ENCODE measurements around the gene SORCS2.

SORCS2 gene

DNA sequence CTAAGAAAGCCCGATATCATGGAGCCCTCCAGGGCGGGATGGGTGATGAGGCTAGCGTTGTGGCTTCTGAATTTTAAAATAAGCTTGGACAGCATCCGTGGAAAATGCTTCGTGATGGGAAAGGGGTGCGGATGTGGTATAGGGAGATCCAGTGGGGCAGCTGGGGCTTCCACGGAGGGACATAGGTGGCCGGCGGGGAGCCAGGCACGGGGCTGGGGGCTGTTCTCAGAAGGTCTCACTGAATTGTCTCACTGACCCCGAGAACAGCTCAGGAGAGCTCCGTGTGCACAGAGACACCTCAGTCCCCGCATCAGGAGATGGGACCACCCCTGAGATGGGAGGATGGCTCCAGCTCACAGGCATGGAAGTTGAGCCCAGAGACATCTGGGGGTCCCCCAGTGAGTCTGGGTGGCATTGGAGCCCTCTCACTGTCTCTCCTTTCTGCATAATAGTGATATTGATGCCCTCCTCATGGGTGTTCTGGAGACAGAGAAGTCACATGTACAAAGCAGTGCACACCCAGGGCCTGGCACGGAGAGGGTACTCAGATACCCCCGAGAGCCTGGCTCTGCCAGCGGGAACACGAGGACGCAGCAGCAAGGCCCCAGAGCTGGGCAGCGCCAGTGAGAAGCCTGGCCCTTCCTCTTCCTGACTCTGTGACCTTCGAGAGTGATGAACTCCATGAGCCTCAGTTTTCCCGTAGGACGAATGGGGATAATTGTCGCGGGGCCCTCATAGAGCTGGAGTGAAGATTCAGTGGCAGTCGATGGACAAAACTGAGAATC lies 313.0 kb downstream of the SORCS2 start:
- TF ChIP-seq CTCF (conservative IDR thresholded peaks at IDR 0.05; ENCODE audit: low read depth, low read length), result no peak
- no peak for DNase-seq (ENCODE audit: low read depth)
- H3K4me3 ChIP-seq (ENCODE audit: low read depth, low read length), result no peak overlapping the region

DNA sequence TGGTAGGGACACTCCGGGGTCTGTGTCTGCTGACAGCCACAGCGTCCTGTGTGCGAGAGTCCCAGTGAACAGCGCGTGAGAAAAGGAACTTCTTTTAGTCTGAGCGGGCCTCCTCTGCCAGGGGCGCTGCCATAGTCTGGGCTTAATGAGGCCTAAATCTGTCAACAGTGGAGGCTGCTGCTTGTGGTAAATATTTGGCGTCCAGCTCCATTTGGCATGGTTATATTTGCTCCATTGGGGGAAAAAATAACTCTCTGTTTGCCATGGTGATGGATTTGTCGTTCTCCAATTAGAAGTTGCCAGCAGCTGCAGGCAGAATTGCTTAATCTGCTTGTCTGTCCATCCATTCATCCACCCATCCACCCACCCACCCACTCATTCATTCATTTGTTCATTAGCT lies 313.8 kb downstream of the SORCS2 start:
- no peak for TF ChIP-seq CTCF (conservative IDR thresholded peaks at IDR 0.05; ENCODE audit: low read depth, low read length)
- no peak overlapping the region for H3K4me3 ChIP-seq (ENCODE audit: low read depth, low read length)
- no peak for DNase-seq (ENCODE audit: low read depth)

DNA sequence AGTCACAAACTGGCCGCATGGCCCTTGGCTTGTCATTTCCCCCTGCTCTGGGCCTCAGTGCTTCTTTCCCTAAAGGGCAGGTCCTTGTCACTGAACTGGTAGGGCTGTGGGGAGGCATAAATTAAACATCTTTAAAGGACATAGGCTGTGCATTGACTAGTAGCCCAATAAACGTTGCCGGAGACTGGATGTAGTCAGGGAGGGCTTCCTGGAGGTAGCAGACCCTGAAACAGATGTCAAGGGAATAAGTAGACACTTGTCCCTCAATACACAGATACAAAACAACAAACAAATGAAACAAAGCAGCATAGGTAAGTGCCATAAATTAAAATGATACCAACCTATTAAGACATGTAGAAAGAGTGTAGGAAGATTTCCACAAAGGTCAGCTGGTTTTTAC lies 314.2 kb downstream of the SORCS2 start:
- no peak overlapping the region for H3K4me3 ChIP-seq (ENCODE audit: low read depth, low read length)
- no peak for TF ChIP-seq CTCF (conservative IDR thresholded peaks at IDR 0.05; ENCODE audit: low read depth, low read length)
- DNase-seq (ENCODE audit: low read depth), result no peak

DNA sequence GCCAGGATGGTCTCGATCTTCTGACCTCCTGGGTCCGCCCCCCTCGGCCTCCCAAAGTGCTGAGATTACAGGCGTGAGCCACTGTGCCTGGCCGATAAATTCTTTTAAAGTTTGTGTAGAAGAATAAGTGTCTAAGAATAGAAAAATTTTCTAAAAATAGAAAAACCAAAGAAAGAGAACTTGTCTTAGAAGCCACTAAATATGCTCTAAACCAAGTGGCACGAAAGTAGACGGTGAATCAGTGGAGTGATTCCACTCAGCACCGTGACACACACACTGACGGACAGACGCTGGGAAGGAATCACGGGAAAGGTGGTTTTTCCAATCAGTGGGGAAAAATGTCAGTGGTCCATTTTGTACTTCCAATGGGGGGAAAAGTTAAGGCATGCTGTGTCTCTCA lies 315.0 kb downstream of the SORCS2 start:
- no peak overlapping the region for H3K4me3 ChIP-seq (ENCODE audit: low read depth, low read length)
- DNase-seq (ENCODE audit: low read depth), result no peak
- no peak for TF ChIP-seq CTCF (conservative IDR thresholded peaks at IDR 0.05; ENCODE audit: low read depth, low read length)

DNA sequence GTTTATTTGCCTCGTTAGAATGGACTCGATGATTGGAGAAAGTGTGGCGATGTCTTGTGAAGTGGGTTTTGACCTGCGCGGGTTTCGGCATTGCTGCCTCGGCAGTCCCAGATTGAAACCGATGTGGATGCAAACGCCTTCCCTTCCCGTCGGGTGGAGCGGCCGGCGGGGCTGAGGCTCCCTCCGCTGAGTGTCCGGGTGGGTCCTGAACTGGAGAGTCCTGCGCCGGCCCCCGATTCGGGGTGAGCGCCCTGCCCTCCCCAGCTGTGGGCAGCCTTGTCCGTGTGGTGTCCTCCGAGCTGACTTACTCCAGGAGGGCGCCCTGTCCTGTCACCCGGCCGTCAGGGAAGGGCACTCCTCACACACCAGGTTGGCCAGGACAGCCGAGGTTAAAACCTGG lies 317.7 kb downstream of the SORCS2 start:
- no peak overlapping the region for H3K4me3 ChIP-seq (ENCODE audit: low read depth, low read length)
- DNase-seq (ENCODE audit: low read depth), result no peak
- TF ChIP-seq CTCF (conservative IDR thresholded peaks at IDR 0.05; ENCODE audit: low read depth, low read length), result no peak

- DNase-seq (ENCODE audit: low read depth), result no peak
- H3K4me3 ChIP-seq (ENCODE audit: low read depth, low read length), result no peak overlapping the region
- TF ChIP-seq CTCF (conservative IDR thresholded peaks at IDR 0.05; ENCODE audit: low read depth, low read length), result no peak
These were observed 318.2 kb downstream of the SORCS2 start for GRCh38 chr4:7510538-7510937.

DNA sequence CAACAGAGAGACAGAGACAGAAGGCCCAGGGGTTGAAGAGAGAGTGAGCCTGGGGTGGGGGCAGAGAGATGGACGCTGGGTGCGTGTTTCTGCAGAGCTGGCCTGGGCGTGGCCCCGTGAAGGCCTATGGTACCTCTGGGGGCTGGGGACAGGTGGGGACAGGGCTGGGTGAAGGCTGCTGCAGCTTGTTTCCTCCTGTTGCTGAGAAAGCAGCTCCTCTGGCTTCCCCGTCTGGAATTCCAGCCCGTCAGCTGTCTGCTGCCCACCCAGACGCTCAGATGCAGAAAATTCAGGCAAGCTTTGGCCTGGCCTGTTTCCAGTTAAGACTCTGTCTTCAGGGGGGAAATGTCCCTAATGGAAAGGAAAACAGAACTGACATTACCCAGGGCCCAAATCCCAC lies 319.2 kb downstream of the SORCS2 start:
- no peak overlapping the region for H3K4me3 ChIP-seq (ENCODE audit: low read depth, low read length)
- TF ChIP-seq CTCF (conservative IDR thresholded peaks at IDR 0.05; ENCODE audit: low read depth, low read length), result no peak
- no peak for DNase-seq (ENCODE audit: low read depth)

All from choroid plexus epithelial cell (primary cell).